ENCODE data around the gene ENGASE. TPM values are rescaled to one million over a fixed set of nuclear protein-coding genes. Genes with fewer than 3 reads are reported as not detected.

The ENGASE gene
- total and polyA plus RNA-seq, 2 donors (not counting 1 experiment from before 2014, with no cell fraction given), result 92.1 to 122 TPM

- peaks cover 3% of the 10 kb centered on the region for H3K27me3 Mint-ChIP-seq
- WGBS (ENCODE audit: insufficient coverage), result 96% methylated on average over 3 of the region's 6 CpGs
- intact Hi-C loops (cut with micrococcal nuclease), result no loop called here
- H3K4me3 Mint-ChIP-seq, result no peak overlapping the region
- ChIA-PET POLR2A (no interaction called here), CTCF (interaction anchor here (0.9 to 2.1 kb wide), 2 partner anchors 36 to 320 kb away, joined by 3 to 6 read pairs; no protein-coding TSS in a partner anchor)
- H3K4me3 ChIP-seq (ENCODE audit: control extremely low read depth in 1 of 5, extremely low read depth in 1 of 5, insufficient read depth in 1 of 5, low read depth in 2 of 5, low read length in 4 of 5), result no peak overlapping the region
- TF ChIP-seq CTCF (IDR thresholded peaks at IDR 0.05), result no peak
- TF ChIP-seq EZH2 (IDR thresholded peaks at IDR 0.05; ENCODE audit: borderline replicate concordance, insufficient read depth, low read depth, low read length, poor library complexity, severe bottlenecking), result no peak
- H3K4me1 ChIP-seq (ENCODE audit: control insufficient read depth in 2 of 2, insufficient read depth in 2 of 2, low read length in 2 of 2), result peaks cover 11 to 18% of the 10 kb centered on the region in 2 donors
- no peak overlapping the region for H3K27ac Mint-ChIP-seq
- H2AFZ ChIP-seq (ENCODE audit: insufficient read depth, low read depth, low read length, poor library complexity, severe bottlenecking), result no peak overlapping the region
- DNase-seq (no peak), ATAC-seq (ENCODE audit: low read depth) (no peak)
- H4K20me1 ChIP-seq (ENCODE audit: control insufficient read depth, insufficient read depth, low read length, poor library complexity, severe bottlenecking), result no peaks in the 10 kb centered on the region
- peaks cover 10% of the 10 kb centered on the region for H3K4me1 Mint-ChIP-seq
- no peak overlapping the region for H3K4me2 ChIP-seq (replicated peaks; ENCODE audit: low read depth, low read length, poor library complexity, severe bottlenecking)
- H3K9me3 ChIP-seq (ENCODE audit: control extremely low read depth in 1 of 3, control insufficient read depth in 2 of 3, insufficient read depth in 1 of 3, low read length in 2 of 3), result no peaks in the 10 kb centered on the region
- no peaks in the 10 kb centered on the region for H3K36me3 ChIP-seq (replicated peaks in 1 of 2; ENCODE audit: control extremely low read depth in 1 of 2, control insufficient read depth in 1 of 2, extremely low read depth in 1 of 2, insufficient read depth in 2 of 2, low read length in 1 of 2)
- no peaks in the 10 kb centered on the region for H3K79me2 ChIP-seq (ENCODE audit: control insufficient read depth, insufficient read depth, low read length)
- H3K27me3 ChIP-seq (replicated peaks in 1 of 4; ENCODE audit: control extremely low read depth in 1 of 4, control insufficient read depth in 3 of 4, insufficient read depth in 4 of 4, low read length in 3 of 4), result no peaks in the 10 kb centered on the region
- no peak overlapping the region for H3K9ac ChIP-seq (ENCODE audit: low read length)
- H3K27ac ChIP-seq (ENCODE audit: low read length in 2 of 2), result no peak overlapping the region
- H3K9me3 Mint-ChIP-seq (ENCODE audit: insufficient read depth), result no peaks in the 10 kb centered on the region
Observed at GRCh38 chr17:79071161-79071740, 3.4 kb upstream of the ENGASE start.

DNA sequence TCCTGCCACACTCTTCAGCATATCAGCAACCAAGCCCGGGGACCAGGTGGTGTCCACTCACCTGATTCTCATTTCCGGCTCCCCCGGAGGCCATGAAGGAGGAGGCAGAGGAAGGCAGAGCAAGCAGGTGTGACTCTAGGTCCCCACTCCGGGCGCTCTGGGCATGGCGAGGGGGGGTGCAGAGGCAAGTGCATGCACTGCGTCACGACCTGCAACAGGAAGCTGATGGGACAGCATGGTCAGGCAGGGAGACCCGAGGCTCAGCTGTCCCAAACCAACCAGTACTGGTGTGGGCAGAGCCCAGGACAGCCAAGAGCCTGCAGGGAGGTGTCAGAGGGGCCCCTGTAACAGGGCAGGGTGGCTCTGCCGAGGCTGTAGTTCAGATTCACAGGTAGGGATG, 2.1 kb upstream of the ENGASE start:
- Histone ChIP-seq H3K4me1 (ENCODE audit: control insufficient read depth in 2 of 2, insufficient read depth in 2 of 2, low read length in 2 of 2) (peaks cover 11 to 18% of the 10 kb centered on the region in 2 donors), H3K4me2 (replicated peaks; ENCODE audit: low read depth, low read length, poor library complexity, severe bottlenecking) (no peak overlapping the region), H3K36me3 (replicated peaks in 1 of 2; ENCODE audit: control extremely low read depth in 1 of 2, control insufficient read depth in 1 of 2, extremely low read depth in 1 of 2, insufficient read depth in 2 of 2, low read length in 1 of 2) (no peaks in the 10 kb centered on the region), H3K9me3 (ENCODE audit: control extremely low read depth in 1 of 3, control insufficient read depth in 2 of 3, insufficient read depth in 1 of 3, low read length in 2 of 3) (no peaks in the 10 kb centered on the region), H3K27ac (ENCODE audit: low read length in 2 of 2) (no peak overlapping the region), H3K9ac (ENCODE audit: low read length) (no peak overlapping the region), H3K79me2 (ENCODE audit: control insufficient read depth, insufficient read depth, low read length) (no peaks in the 10 kb centered on the region), H2AFZ (ENCODE audit: insufficient read depth, low read depth, low read length, poor library complexity, severe bottlenecking) (no peak overlapping the region), H4K20me1 (ENCODE audit: control insufficient read depth, insufficient read depth, low read length, poor library complexity, severe bottlenecking) (no peaks in the 10 kb centered on the region), H3K4me3 (ENCODE audit: control extremely low read depth in 1 of 5, extremely low read depth in 1 of 5, insufficient read depth in 1 of 5, low read depth in 2 of 5, low read length in 4 of 5) (no peak overlapping the region), H3K27me3 (replicated peaks in 1 of 4; ENCODE audit: control extremely low read depth in 1 of 4, control insufficient read depth in 3 of 4, insufficient read depth in 4 of 4, low read length in 3 of 4) (no peaks in the 10 kb centered on the region)
- intact Hi-C loops (cut with micrococcal nuclease), result no loop called here
- H3K9me3 Mint-ChIP-seq (ENCODE audit: insufficient read depth), result no peaks in the 10 kb centered on the region
- ATAC-seq (ENCODE audit: low read depth) (no peak), DNase-seq (no peak)
- peaks cover 10% of the 10 kb centered on the region for H3K4me1 Mint-ChIP-seq
- peaks cover 3% of the 10 kb centered on the region for H3K27me3 Mint-ChIP-seq
- no peak overlapping the region for H3K27ac Mint-ChIP-seq
- no peak for TF ChIP-seq CTCF (IDR thresholded peaks at IDR 0.05)
- no peak for TF ChIP-seq EZH2 (IDR thresholded peaks at IDR 0.05; ENCODE audit: borderline replicate concordance, insufficient read depth, low read depth, low read length, poor library complexity, severe bottlenecking)
- ChIA-PET POLR2A (no interaction called here), CTCF (interaction anchor here (1.4 to 2.1 kb wide), 3 partner anchors 10 to 319 kb away, joined by 5 to 6 read pairs (median 5); no protein-coding TSS in a partner anchor)
- no peak overlapping the region for H3K4me3 Mint-ChIP-seq
- WGBS (ENCODE audit: insufficient coverage), result 98% methylated on average over 9 of the region's 10 CpGs
